PC-3 (cell line): ENCODE data around the gene DMKN. TPM values are rescaled to one million over a fixed set of nuclear protein-coding genes. Genes with fewer than 3 reads are reported as not detected.

Experiments
- ATAC-seq: fragments of 200-7000 bp; cut with Tn5 transposase; 2 replicates; pipeline ENCODE4 v1.9.1; 2020; ENCODE audit warnings: mild to moderate bottlenecking, moderate library complexity
- BruUV-seq: library from RNA; stranded (reverse); fragments of 400-500 nt; replicated peaks from 2 replicates; lab custom pipeline; 2021; lab: Mats Ljungman, UMichigan
- CTCF ChIA-PET: fragments of 300-600 bp; sonication (Branson Sonifier 250); formaldehyde crosslinking; loops from one replicate; lab custom pipeline; 2022; ENCODE audit warnings: antibody characterized with exemption; lab: Charles Lee
- POLR2A ChIA-PET: fragments of 300-600 bp; sonication (Branson Sonifier 250); formaldehyde crosslinking; loops from one replicate; lab custom pipeline; 2022; ENCODE audit warnings: antibody characterized with exemption; ENCODE audit not compliant: unreplicated experiment; lab: Charles Lee
- DNase-seq: peaks from one replicate; pipeline ENCODE4 v3.0.0-alpha.2; 2015
- H2AFZ ChIP-seq: fragments of 300-600 bp; sonication (generic); 2 replicates; pipeline ENCODE4 v1.6.0; 2016; ENCODE audit warnings: antibody characterized with exemption, low read length
- H3F3A ChIP-seq: fragments of 300-600 bp; sonication (generic); one replicate; pipeline ENCODE4 v1.6.0; 2017; ENCODE audit warnings: antibody characterized with exemption, low read length, control low read depth, mild to moderate bottlenecking; ENCODE audit not compliant: unreplicated experiment
- H3K27ac ChIP-seq: fragments of 300-600 bp; sonication (generic); 2 replicates; pipeline ENCODE4 v1.5.1; 2016; ENCODE audit warnings: mild to moderate bottlenecking, low read length
- H3K27me3 ChIP-seq: fragments of 300-600 bp; sonication (generic); 2 replicates; pipeline ENCODE4 v1.6.1; 2016; ENCODE audit warnings: low read length, mixed read lengths
- H3K36me3 ChIP-seq: fragments of 300-600 bp; sonication (generic); 2 replicates; pipeline ENCODE4 v1.6.1; 2016; ENCODE audit warnings: low read depth, mixed run types, low read length, mixed read lengths
- H3K4me1 ChIP-seq: fragments of 300-600 bp; sonication (generic); 2 replicates; pipeline ENCODE4 v1.5.1; 2016; ENCODE audit warnings: low read length; ENCODE audit not compliant: insufficient read depth
- H3K4me2 ChIP-seq: fragments of 300-600 bp; sonication (generic); 2 replicates; pipeline ENCODE4 v1.6.0; 2016; ENCODE audit warnings: low read length
- H3K4me3 ChIP-seq: fragments of 300-600 bp; sonication (generic); 2 replicates; pipeline ENCODE4 v1.5.1; 2016; ENCODE audit warnings: mild to moderate bottlenecking, low read length, mixed read lengths
- H3K79me2 ChIP-seq: fragments of 300-600 bp; sonication (generic); 2 replicates; pipeline ENCODE4 v1.6.1; 2017; ENCODE audit warnings: low read length, mixed read lengths
- H3K9ac ChIP-seq: fragments of 300-600 bp; sonication (generic); 2 replicates; pipeline ENCODE4 v1.6.0; 2016; ENCODE audit warnings: mild to moderate bottlenecking, low read length
- H3K9me2 ChIP-seq: fragments of 300-600 bp; sonication (generic); replicated peaks from 2 replicates; pipeline ENCODE4 v1.6.1; 2016; ENCODE audit warnings: mixed run types, low read length, mixed read lengths
- H3K9me3 ChIP-seq: fragments of 300-600 bp; sonication (generic); 2 replicates; pipeline ENCODE4 v1.6.1; 2016; ENCODE audit warnings: low read length, mixed read lengths
- H4K20me1 ChIP-seq: fragments of 300-600 bp; sonication (generic); 2 replicates; pipeline ENCODE4 v1.6.1; 2016; ENCODE audit warnings: low read length, mixed read lengths
- EZH2 ChIP-seq: fragments of 300-600 bp; sonication (generic); IDR thresholded peaks from one replicate; pipeline ENCODE4 v1.6.1; 2017; ENCODE audit warnings: antibody characterized with exemption, mild to moderate bottlenecking, low read length; ENCODE audit not compliant: unreplicated experiment
- EZH2phosphoT487 ChIP-seq: fragments of 300-600 bp; sonication (generic); IDR thresholded peaks from 2 replicates; pipeline ENCODE4 v1.6.1; 2018; ENCODE audit warnings: mild to moderate bottlenecking, antibody characterized with exemption, low read length, borderline replicate concordance
- intact Hi-C: fragments of 100-400 bp; cut with micrococcal nuclease; formaldehyde crosslinking; loops from 2 replicates; pipeline ENCODE4 v1.9.0; 2023
- total RNA-seq: library from RNA; depleted of rRNA; stranded (reverse); fragments of >200 nt; gene quantifications from 2 replicates; pipeline ENCODE4 v1.2.3, GENCODE V29; 2014
- TF ChIP-seq, protein P1 (sequence below): fragments of 300-600 bp; sonication (generic); conservative IDR thresholded peaks from 2 replicates; pipeline ENCODE4 v1.5.1; 2017; ENCODE audit warnings: antibody characterized with exemption, low read depth, mild to moderate bottlenecking, low read length

The DMKN gene
- total RNA-seq, 1 experiment from 2014 or later = 128 TPM

DNA sequence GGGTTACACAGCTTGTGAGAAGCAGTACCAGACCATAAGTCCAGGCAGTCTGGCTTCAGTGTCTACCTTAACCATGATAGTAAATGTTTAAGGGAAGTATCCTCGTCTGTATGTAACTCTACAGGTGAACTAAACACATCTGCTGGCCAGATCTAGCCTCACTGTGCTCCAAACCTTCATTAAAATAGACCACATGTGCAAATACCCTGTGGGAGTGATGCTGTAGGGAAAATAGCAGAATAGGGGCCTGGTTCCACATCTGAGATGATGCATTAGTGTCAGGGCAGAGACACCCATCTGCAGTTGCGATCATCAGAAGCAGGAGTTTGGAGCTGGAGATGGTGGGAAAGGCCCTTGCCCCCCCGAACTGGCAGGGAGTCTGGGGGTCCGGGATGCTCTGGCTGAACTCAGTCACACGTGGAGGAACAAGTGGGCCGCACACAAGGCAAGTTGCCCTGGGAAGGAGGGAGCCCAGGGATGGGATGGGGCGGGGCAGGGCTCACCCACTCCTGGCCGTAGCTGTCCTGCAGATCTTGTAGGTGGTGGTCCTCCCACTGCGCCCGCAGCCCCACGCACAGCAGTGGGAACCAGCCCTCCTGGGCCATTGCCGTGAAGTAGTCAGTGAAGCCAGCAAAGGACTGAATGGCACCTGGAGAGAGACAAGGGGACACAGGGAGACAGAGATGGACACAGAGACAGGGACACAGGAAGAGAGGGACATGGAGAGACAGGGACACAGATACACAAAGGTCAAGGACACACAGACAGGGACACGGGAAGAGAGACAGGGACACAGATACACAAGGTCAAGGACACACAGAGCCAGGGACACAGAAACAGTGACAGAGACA is 39.3 kb upstream of the DMKN start:
- intact Hi-C loops = no loop called here
- Histone ChIP-seq H3K4me2 (no peak overlapping the region), H3K27ac (no peak overlapping the region), H3K79me2 (no peaks in the 10 kb centered on the region), H3K4me1 (peaks cover 5% of the 10 kb centered on the region; the same call in 1 of the 2 replicates), H3K27me3 (no peaks in the 10 kb centered on the region), H3K9ac (no peak overlapping the region), H3K9me2 (no peaks in the 10 kb centered on the region), H3F3A (no peaks in the 10 kb centered on the region), H4K20me1 (no peaks in the 10 kb centered on the region), H2AFZ (no peak overlapping the region), H3K9me3 (no peaks in the 10 kb centered on the region), H3K36me3 (no peaks in the 10 kb centered on the region), H3K4me3 (no peak overlapping the region)
- BruUV-seq = no TSS peak
- ChIA-PET POLR2A (interaction anchor here (0.7 kb wide), 1 partner anchor 95 kb away, joined by 6 read pairs; the partner anchor contains the start of gene COX6B1), CTCF (no interaction called here)
- ATAC-seq (no peak), DNase-seq (no peak)
- TF ChIP-seq, protein P1, sequence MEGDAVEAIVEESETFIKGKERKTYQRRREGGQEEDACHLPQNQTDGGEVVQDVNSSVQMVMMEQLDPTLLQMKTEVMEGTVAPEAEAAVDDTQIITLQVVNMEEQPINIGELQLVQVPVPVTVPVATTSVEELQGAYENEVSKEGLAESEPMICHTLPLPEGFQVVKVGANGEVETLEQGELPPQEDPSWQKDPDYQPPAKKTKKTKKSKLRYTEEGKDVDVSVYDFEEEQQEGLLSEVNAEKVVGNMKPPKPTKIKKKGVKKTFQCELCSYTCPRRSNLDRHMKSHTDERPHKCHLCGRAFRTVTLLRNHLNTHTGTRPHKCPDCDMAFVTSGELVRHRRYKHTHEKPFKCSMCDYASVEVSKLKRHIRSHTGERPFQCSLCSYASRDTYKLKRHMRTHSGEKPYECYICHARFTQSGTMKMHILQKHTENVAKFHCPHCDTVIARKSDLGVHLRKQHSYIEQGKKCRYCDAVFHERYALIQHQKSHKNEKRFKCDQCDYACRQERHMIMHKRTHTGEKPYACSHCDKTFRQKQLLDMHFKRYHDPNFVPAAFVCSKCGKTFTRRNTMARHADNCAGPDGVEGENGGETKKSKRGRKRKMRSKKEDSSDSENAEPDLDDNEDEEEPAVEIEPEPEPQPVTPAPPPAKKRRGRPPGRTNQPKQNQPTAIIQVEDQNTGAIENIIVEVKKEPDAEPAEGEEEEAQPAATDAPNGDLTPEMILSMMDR = no peak
- TF ChIP-seq EZH2 = no peak
- TF ChIP-seq EZH2phosphoT487 = no peak

DNA sequence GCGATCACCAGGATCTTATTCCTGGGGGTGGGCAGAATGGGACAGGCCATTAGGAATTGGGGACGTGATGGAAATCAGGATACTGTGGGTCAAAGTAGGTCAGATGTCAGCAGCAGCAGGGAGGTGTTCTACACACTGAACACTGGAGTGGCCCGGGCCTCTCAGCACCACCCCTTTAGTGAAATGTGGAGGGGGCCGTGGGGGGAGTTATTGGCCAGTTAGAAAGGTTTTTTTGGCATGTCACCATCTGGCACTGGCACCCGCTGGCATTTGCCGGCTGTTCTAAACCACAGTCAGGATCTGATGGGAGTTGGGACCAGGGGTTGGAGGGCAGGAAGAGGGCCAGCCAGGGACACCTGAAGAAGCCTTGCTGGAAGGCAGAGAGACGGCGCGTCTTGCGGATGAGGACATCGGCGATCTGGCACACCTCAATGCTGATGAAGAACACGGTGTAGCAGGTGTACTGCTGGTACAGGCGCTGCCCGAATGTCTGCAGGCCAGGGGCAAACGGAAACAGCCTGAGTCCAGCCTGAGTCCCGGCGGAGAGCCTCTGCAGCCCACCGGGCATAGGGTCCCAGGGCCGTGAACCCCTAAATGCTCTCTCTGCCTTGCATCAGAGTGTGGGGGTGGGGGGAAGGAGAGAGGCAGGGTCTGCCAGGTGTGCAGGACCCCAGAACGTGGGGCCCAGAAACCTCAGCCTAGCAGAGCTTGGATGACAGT is 37.8 kb upstream of the DMKN start:
- no peaks in the 10 kb centered on the region for H3F3A ChIP-seq
- DNase-seq (no peak), ATAC-seq (no peak)
- no peaks in the 10 kb centered on the region for H3K9me2 ChIP-seq
- H3K4me2 ChIP-seq = no peak overlapping the region
- no peak overlapping the region for H2AFZ ChIP-seq
- ChIA-PET CTCF (no interaction called here), POLR2A (no interaction called here)
- no peak overlapping the region for H3K27ac ChIP-seq
- no peaks in the 10 kb centered on the region for H3K27me3 ChIP-seq
- no peaks in the 10 kb centered on the region for H4K20me1 ChIP-seq
- peaks cover 11% of the 10 kb centered on the region for H3K4me1 ChIP-seq
- peaks cover 15% of the 10 kb centered on the region for H3K79me2 ChIP-seq
- no peaks in the 10 kb centered on the region for H3K9me3 ChIP-seq
- intact Hi-C loops = no loop called here
- BruUV-seq = no TSS peak
- H3K9ac ChIP-seq = no peak overlapping the region
- TF ChIP-seq EZH2 = no peak
- TF ChIP-seq EZH2phosphoT487 = no peak
- TF ChIP-seq, protein P1 = no peak
- H3K36me3 ChIP-seq = no peaks in the 10 kb centered on the region
- H3K4me3 ChIP-seq = no peak overlapping the region
